Choroid plexus epithelial cell (primary cell): ENCODE data around the gene FUT3.
A peak's percentile ranks its signal among the peaks of the same experiment; 100 is the strongest.

ENCODE experiments used
- DNase-seq: peaks from one replicate; pipeline ENCODE4 v3.0.0-alpha.2; 2010; ENCODE audit warnings: low read depth
- H3K4me3 ChIP-seq: 2 replicates; pipeline ENCODE4 v1.5.1; 2011; ENCODE audit warnings: low read depth, mild to moderate bottlenecking, control low read depth, low read length, moderate library complexity
- TF ChIP-seq, protein P1 (sequence below): conservative IDR thresholded peaks from 2 replicates; pipeline ENCODE4 v1.5.1; 2011; ENCODE audit warnings: low read depth, mild to moderate bottlenecking, control low read depth, inconsistent platforms, low read length, moderate library complexity

FUT3 gene

GRCh38 chr19:5825178-5825577 is 26.1 kb downstream of the FUT3 start:
- DNase-seq = no peak

GRCh38 chr19:5824751-5825150 is 26.5 kb downstream of the FUT3 start:
- H3K4me3 ChIP-seq = no peak overlapping the region
- TF ChIP-seq, protein P1, sequence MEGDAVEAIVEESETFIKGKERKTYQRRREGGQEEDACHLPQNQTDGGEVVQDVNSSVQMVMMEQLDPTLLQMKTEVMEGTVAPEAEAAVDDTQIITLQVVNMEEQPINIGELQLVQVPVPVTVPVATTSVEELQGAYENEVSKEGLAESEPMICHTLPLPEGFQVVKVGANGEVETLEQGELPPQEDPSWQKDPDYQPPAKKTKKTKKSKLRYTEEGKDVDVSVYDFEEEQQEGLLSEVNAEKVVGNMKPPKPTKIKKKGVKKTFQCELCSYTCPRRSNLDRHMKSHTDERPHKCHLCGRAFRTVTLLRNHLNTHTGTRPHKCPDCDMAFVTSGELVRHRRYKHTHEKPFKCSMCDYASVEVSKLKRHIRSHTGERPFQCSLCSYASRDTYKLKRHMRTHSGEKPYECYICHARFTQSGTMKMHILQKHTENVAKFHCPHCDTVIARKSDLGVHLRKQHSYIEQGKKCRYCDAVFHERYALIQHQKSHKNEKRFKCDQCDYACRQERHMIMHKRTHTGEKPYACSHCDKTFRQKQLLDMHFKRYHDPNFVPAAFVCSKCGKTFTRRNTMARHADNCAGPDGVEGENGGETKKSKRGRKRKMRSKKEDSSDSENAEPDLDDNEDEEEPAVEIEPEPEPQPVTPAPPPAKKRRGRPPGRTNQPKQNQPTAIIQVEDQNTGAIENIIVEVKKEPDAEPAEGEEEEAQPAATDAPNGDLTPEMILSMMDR = no peak
- DNase-seq = no peak

More at GRCh38 chr19:5825178-5825577, 26.1 kb downstream of the FUT3 start:
- no peak overlapping the region for H3K4me3 ChIP-seq
- TF ChIP-seq, protein P1 = no peak

DNA sequence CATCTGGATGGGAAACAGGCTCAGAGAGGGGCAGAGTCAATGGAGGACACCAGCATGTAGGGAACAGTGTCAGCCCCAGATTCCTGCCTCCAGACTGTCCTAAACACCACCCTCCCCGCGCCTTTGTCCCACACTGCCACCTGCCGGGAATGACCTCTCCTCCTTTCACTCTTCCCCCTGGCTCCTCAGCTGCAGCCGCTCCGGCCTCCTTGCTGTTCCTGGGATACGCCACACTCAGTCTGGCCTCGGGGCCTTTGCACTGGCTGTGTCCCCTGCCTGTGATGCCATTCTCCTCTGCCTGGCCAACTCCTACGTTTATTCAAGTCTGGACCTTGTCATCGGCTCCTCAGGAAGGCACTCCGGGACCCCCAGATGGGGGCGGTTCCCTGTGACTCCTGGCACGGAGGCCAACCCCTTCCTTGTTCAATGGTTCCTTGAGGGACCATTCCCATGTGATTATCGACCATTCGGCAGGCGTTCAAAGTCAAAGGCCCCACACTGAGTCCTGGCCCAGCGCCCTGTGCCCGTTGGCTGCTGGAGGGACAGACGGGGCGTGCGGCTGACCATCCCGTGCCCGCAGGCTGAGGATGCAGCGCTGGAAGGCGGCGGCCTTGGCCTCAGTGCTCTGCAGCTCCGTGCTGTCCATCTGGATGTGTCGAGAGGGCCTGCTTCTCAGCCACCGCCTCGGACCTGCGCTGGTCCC is 27.5 kb downstream of the FUT3 start:
- TF ChIP-seq, protein P1 = peak; percentile 17
- no peak overlapping the region for H3K4me3 ChIP-seq

GRCh38 chr19:5822181-5822844 is 28.9 kb downstream of the FUT3 start:
- DNase-seq = no peak
- TF ChIP-seq, protein P1 = no peak
- H3K4me3 ChIP-seq = no peak overlapping the region

More for the DNA sequence above, 27.5 kb downstream of the FUT3 start:
- no peak for DNase-seq

- no peak for DNase-seq
- no peak overlapping the region for H3K4me3 ChIP-seq
- TF ChIP-seq, protein P1 = no peak
These were observed 29.6 kb downstream of the FUT3 start for GRCh38 chr19:5821521-5822180.

GRCh38 chr19:5820785-5821184 is 30.5 kb downstream of the FUT3 start:
- no peak for DNase-seq
- no peak overlapping the region for H3K4me3 ChIP-seq
- TF ChIP-seq, protein P1 = no peak

DNA sequence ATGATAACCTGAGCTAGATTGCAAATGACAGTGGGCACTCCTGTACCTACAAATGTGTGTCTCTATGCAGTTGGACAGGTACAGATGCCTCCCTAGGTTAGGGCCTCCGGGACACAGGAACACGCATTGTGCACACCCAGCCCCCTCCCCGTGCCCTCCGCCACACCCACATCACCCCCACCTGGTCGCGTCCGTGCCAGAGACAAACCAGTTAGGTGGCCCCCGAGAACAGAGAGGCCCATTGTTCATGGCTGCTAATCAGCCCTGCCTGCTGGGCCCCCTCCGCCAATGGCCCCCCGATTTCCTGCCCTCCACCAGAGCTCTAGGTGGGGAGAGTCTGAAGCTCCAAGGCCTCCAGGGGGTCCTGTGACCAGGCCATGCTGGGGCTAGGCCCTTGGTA is 32.7 kb downstream of the FUT3 start:
- TF ChIP-seq, protein P1 = no peak
- no peak for DNase-seq
- H3K4me3 ChIP-seq = no peak overlapping the region
